MCF 10A (cell line): ENCODE measurements around the gene OR6P1. TPM values are rescaled to one million over a fixed set of nuclear protein-coding genes. Genes with fewer than 3 reads are reported as not detected.

Experiments
- BruUV-seq: library from RNA; stranded (reverse); fragments of 400-500 nt; replicated peaks from 2 replicates; lab custom pipeline; 2021; lab: Mats Ljungman, UMichigan
- CTCF ChIA-PET: fragments of 300-600 bp; sonication (Branson Sonifier 250); formaldehyde crosslinking; extraction: SDS; loops from one replicate; lab custom pipeline; 2021; ENCODE audit warnings: antibody characterized with exemption, inconsistent platforms; lab: Yijun Ruan, JAX
- POLR2A ChIA-PET: fragments of 300-600, 350-650 bp; sonication (Branson Sonifier 250); formaldehyde crosslinking; extraction: SDS; loops from one replicate; lab custom pipeline; 2020; ENCODE audit warnings: antibody characterized with exemption, inconsistent platforms; lab: Yijun Ruan, JAX
- DNase-seq: peaks from one replicate; pipeline ENCODE4 v3.0.0-alpha.2; 2018; ENCODE audit not compliant: unreplicated experiment
- H3K27ac Mint-ChIP-seq: one replicate; pipeline ENCODE4 v1.8.0; 2022; ENCODE audit warnings: mild to moderate bottlenecking, low read depth, mixed read lengths; ENCODE audit not compliant: unreplicated experiment
- H3K27me3 Mint-ChIP-seq: one replicate; pipeline ENCODE4 v1.8.0; 2022; ENCODE audit warnings: mixed read lengths; ENCODE audit not compliant: insufficient read depth, unreplicated experiment
- H3K36me3 Mint-ChIP-seq: one replicate; pipeline ENCODE4 v1.8.0; 2022; ENCODE audit warnings: mild to moderate bottlenecking, moderate library complexity, mixed read lengths; ENCODE audit not compliant: insufficient read depth, unreplicated experiment
- H3K4me1 Mint-ChIP-seq: one replicate; pipeline ENCODE4 v1.8.0; 2022; ENCODE audit warnings: mixed read lengths; ENCODE audit not compliant: insufficient read depth, unreplicated experiment
- H3K4me3 Mint-ChIP-seq: one replicate; pipeline ENCODE4 v1.8.0; 2022; ENCODE audit warnings: mild to moderate bottlenecking, moderate library complexity, mixed read lengths; ENCODE audit not compliant: unreplicated experiment
- H3K9me3 Mint-ChIP-seq: one replicate; pipeline ENCODE4 v1.8.0; 2022; ENCODE audit warnings: mixed read lengths; ENCODE audit not compliant: unreplicated experiment
- intact Hi-C: fragments of 100-400 bp; cut with micrococcal nuclease; formaldehyde crosslinking; loops from 2 replicates; pipeline ENCODE4 v1.14.1; 2022
- total RNA-seq: library from RNA; stranded (reverse); gene quantifications from 2 replicates; pipeline ENCODE4 v1.2.3, GENCODE V29; 2022
- TF ChIP-seq, protein P1 (sequence below): fragments of 200-600 bp; IDR thresholded peaks from one replicate; pipeline ENCODE4 v1.8.0; 2022; ENCODE audit warnings: antibody characterized with exemption, mild to moderate bottlenecking; ENCODE audit not compliant: unreplicated experiment

Gene OR6P1
- total RNA-seq, 1 experiment from 2014 or later: not detected

DNA sequence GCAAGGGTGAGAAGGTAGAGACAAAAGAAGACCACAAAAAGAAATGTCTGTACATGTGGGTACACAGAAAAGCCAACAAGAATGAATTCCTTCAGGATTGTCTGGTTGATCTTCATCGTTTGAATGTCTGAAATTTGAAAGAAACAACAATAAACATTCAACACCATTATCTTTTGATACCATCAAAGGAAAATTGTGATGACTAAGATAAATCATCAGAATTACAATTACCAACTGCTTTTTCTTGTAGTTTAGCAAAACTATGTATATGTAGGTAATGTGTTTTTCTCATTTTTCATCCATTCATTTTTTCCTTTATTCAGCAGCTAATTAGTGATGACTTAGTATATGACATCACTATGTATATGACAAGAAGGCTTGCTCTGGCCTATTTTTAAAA is 9.4 kb upstream of the OR6P1 start, which contains the start of gene OR10X1:
TSS of gene OR10X1 (minus strand) at position 167 of the 400 bp plus-strand sequence. CDS start at position 167, 0 bp downstream.
- no peaks in the 10 kb centered on the region for H3K4me1 Mint-ChIP-seq
- TF ChIP-seq, protein P1, sequence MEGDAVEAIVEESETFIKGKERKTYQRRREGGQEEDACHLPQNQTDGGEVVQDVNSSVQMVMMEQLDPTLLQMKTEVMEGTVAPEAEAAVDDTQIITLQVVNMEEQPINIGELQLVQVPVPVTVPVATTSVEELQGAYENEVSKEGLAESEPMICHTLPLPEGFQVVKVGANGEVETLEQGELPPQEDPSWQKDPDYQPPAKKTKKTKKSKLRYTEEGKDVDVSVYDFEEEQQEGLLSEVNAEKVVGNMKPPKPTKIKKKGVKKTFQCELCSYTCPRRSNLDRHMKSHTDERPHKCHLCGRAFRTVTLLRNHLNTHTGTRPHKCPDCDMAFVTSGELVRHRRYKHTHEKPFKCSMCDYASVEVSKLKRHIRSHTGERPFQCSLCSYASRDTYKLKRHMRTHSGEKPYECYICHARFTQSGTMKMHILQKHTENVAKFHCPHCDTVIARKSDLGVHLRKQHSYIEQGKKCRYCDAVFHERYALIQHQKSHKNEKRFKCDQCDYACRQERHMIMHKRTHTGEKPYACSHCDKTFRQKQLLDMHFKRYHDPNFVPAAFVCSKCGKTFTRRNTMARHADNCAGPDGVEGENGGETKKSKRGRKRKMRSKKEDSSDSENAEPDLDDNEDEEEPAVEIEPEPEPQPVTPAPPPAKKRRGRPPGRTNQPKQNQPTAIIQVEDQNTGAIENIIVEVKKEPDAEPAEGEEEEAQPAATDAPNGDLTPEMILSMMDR: no peak
- peaks cover 41% of the 10 kb centered on the region for H3K27me3 Mint-ChIP-seq
- ChIA-PET POLR2A (no interaction called here), CTCF (no interaction called here)
- no peak within 1 kb of the TSS for H3K4me3 Mint-ChIP-seq
- no TSS peak for BruUV-seq
- no peak for DNase-seq
- no peak within 1 kb of the TSS for H3K27ac Mint-ChIP-seq
- intact Hi-C loops: no loop called here
- H3K36me3 Mint-ChIP-seq: no peaks in the 10 kb centered on the region
- no peaks in the 10 kb centered on the region for H3K9me3 Mint-ChIP-seq

DNA sequence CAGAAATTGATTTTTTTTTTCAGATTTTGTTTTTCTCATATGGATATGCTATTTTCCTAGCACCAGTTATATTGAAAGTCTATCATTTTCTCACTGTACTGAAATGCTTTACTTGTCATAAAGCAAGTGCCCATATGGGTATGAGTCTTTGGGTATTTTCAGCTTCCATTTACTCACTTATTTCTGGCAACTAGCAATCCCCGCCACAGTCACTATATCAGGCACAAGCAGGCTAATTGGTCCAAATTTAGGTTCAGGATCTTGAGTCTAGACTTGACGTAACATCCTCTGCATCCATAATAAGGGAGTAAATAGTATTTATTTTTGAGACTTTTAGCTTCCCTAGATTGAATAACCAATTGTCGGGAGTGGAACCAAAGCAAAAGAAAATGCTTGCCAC is 7.2 kb upstream of the OR6P1 start:
- POLR2A ChIA-PET: no interaction called here
- Mint-ChIP-seq H3K4me3 (no peak overlapping the region), H3K27ac (no peak overlapping the region), H3K9me3 (no peaks in the 10 kb centered on the region), H3K36me3 (no peaks in the 10 kb centered on the region), H3K27me3 (peaks cover 41% of the 10 kb centered on the region), H3K4me1 (no peaks in the 10 kb centered on the region)
- TF ChIP-seq, protein P1: no peak
- intact Hi-C loops: no loop called here
- no peak for DNase-seq
- BruUV-seq: no TSS peak
- CTCF ChIA-PET: interaction anchor here (0.9 kb wide), 1 partner anchor 82 kb away, joined by 3 read pairs; no protein-coding TSS in a partner anchor

DNA sequence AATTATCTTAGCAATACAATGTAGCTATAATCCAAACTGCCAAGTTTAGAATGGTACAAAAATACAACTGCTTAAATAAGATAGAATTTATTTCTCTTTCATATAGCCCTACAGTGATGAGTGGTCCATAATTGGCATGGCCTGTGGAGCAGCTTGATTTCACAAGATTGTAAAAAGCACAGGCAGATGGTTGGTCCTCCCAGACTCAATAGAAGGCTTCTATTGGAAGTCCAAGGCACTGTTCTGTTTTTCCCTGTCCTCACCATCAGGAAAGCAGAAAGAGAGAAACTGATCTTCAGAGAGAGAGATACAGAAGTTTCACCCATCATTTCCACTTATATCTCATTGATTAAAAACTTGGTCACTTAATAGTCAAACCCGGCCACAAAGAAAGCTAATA is 1.8 kb upstream of the OR6P1 start:
- Mint-ChIP-seq H3K27ac (no peak overlapping the region), H3K4me1 (no peaks in the 10 kb centered on the region), H3K4me3 (no peak overlapping the region), H3K36me3 (no peaks in the 10 kb centered on the region), H3K9me3 (no peaks in the 10 kb centered on the region), H3K27me3 (peaks cover 79% of the 10 kb centered on the region)
- no TSS peak for BruUV-seq
- CTCF ChIA-PET: no interaction called here
- TF ChIP-seq, protein P1: no peak
- no peak for DNase-seq
- intact Hi-C loops: no loop called here
- POLR2A ChIA-PET: no interaction called here

DNA sequence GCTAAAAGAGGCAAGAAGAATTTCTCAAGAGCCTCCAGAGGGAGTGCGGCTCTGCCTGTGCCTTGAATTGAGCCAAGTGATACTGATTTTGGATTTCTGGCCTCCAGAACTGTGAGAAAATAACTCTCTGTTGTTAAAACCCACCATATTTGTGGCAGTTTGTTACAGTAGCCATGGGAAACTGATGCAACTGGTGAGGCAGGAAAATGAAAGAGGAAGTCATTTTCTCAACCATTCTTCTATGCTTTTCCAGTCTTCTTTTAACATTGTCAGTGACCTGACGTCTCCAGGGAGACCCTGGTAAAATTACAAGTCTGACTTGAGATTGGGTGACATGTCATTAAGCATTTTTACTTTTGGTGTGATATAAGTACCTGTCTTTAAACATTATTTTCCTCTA is 5.8 kb downstream of the OR6P1 start:
- intact Hi-C loops: no loop called here
- TF ChIP-seq, protein P1: no peak
- ChIA-PET CTCF (interaction anchor here (0.7 kb wide), 1 partner anchor 11 kb away, joined by 3 read pairs; the partner anchor contains the start of gene OR6Y1), POLR2A (no interaction called here)
- H3K27me3 Mint-ChIP-seq: peaks cover 79% of the 10 kb centered on the region
- no peaks in the 10 kb centered on the region for H3K9me3 Mint-ChIP-seq
- H3K4me1 Mint-ChIP-seq: no peaks in the 10 kb centered on the region
- no peak overlapping the region for H3K27ac Mint-ChIP-seq
- H3K4me3 Mint-ChIP-seq: no peak overlapping the region
- no TSS peak for BruUV-seq
- DNase-seq: no peak
- H3K36me3 Mint-ChIP-seq: no peaks in the 10 kb centered on the region
